KMS-11 (cell line): ENCODE measurements around the gene SLC25A18.

ENCODE experiments used
- H2AFZ ChIP-seq: fragments of 200-600 bp; sonication (generic); 2 replicates; pipeline ENCODE4 v1.6.1; 2016; ENCODE audit warnings: antibody characterized with exemption, mixed run types, low read depth
- H3K27ac ChIP-seq: fragments of 200-600 bp; sonication (generic); 2 replicates; pipeline ENCODE4 v1.6.1; 2016; ENCODE audit warnings: mild to moderate bottlenecking, mixed run types
- H3K27me3 ChIP-seq: fragments of 200-600 bp; sonication (generic); 2 replicates; pipeline ENCODE4 v1.6.1; 2017; ENCODE audit warnings: mild to moderate bottlenecking, low read depth, mixed run types, moderate library complexity; ENCODE audit not compliant: insufficient read depth
- H3K36me3 ChIP-seq: fragments of 200-600 bp; sonication (generic); 2 replicates; pipeline ENCODE4 v1.6.1; 2017; ENCODE audit warnings: mild to moderate bottlenecking, mixed run types; ENCODE audit not compliant: insufficient read depth
- H3K4me1 ChIP-seq: fragments of 200-600 bp; sonication (generic); 2 replicates; pipeline ENCODE4 v1.6.1; 2016; ENCODE audit warnings: mild to moderate bottlenecking, low read depth, mixed run types; ENCODE audit not compliant: poor library complexity, severe bottlenecking
- H3K4me2 ChIP-seq: fragments of 200-600 bp; sonication (generic); 2 replicates; pipeline ENCODE4 v1.7.0; 2016; ENCODE audit warnings: mild to moderate bottlenecking, mixed run types
- H3K4me3 ChIP-seq: fragments of 200-600 bp; sonication (generic); IDR thresholded peaks from 2 replicates; pipeline ENCODE4 v1.6.1; 2017; ENCODE audit warnings: low read depth, low read length, mixed read lengths; ENCODE audit not compliant: insufficient read depth
- H3K79me2 ChIP-seq: fragments of 200-600 bp; sonication (generic); 2 replicates; pipeline ENCODE4 v1.6.1; 2016; ENCODE audit warnings: low read depth, mixed run types; ENCODE audit not compliant: insufficient read depth
- H3K9ac ChIP-seq: fragments of 200-600 bp; sonication (generic); 2 replicates; pipeline ENCODE4 v1.6.1; 2016; ENCODE audit warnings: mild to moderate bottlenecking, mixed run types
- H4K20me1 ChIP-seq: fragments of 200-600 bp; sonication (generic); 2 replicates; pipeline ENCODE4 v1.6.1; 2016; ENCODE audit warnings: mild to moderate bottlenecking, mixed run types; ENCODE audit not compliant: insufficient read depth
- TF ChIP-seq, protein P1 (sequence below): fragments of 200-600 bp; sonication (generic); conservative IDR thresholded peaks from 2 replicates; pipeline ENCODE4 v1.6.1; 2017; ENCODE audit warnings: low read depth, mild to moderate bottlenecking, antibody characterized with exemption, low read length, moderate library complexity, mixed read lengths

Gene SLC25A18

DNA sequence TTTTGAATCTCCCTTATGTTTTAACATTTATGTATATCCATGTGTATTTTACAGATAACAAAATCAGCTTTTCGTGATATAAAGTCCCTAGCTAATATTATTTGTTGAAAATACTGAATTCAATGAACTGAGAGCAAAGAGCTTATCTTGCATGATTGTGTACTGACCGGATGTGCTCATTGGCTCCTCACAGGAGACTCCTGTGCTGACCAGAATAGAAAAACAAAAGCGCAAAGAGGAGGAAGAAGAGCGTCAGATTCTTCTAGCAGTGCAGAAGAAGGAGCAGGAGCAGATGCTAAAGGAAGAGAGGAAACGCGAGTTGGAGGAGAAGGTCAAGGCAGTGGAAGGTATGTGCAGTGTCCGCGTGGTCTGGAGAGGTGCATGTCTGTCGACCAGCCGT is 39.4 kb upstream of the SLC25A18 start:
- H3K4me3 ChIP-seq = no peak overlapping the region
- H3K9ac ChIP-seq = no peak overlapping the region
- no peak overlapping the region for H3K4me2 ChIP-seq
- H3K27ac ChIP-seq = no peak overlapping the region
- H3K79me2 ChIP-seq = no peaks in the 10 kb centered on the region
- no peaks in the 10 kb centered on the region for H3K36me3 ChIP-seq
- no peaks in the 10 kb centered on the region for H3K27me3 ChIP-seq
- TF ChIP-seq, protein P1, sequence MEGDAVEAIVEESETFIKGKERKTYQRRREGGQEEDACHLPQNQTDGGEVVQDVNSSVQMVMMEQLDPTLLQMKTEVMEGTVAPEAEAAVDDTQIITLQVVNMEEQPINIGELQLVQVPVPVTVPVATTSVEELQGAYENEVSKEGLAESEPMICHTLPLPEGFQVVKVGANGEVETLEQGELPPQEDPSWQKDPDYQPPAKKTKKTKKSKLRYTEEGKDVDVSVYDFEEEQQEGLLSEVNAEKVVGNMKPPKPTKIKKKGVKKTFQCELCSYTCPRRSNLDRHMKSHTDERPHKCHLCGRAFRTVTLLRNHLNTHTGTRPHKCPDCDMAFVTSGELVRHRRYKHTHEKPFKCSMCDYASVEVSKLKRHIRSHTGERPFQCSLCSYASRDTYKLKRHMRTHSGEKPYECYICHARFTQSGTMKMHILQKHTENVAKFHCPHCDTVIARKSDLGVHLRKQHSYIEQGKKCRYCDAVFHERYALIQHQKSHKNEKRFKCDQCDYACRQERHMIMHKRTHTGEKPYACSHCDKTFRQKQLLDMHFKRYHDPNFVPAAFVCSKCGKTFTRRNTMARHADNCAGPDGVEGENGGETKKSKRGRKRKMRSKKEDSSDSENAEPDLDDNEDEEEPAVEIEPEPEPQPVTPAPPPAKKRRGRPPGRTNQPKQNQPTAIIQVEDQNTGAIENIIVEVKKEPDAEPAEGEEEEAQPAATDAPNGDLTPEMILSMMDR = no peak
- H3K4me1 ChIP-seq = no peaks in the 10 kb centered on the region
- H2AFZ ChIP-seq = no peak overlapping the region
- H4K20me1 ChIP-seq = no peaks in the 10 kb centered on the region

DNA sequence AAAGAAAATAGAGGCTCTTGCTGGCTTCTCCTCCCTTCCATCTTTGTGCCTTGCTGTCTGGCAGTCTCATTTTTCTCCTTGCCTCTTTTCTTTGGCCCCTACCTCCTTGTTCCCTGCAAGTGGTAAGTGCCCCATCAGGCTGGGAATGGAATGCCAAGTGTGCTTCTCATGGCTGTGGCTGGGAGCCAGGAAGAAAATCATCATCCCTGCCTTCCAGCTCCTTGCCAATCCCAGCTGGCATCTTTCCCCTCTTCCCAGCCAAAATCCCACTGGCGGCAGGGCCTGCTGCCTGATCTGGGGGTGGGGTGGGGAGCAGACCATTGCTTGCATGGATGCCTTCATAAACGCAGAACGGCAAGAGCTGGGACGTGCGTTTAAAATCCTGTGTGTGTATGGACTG is 27.0 kb upstream of the SLC25A18 start:
- no peak overlapping the region for H2AFZ ChIP-seq
- TF ChIP-seq, protein P1 = no peak
- H3K9ac ChIP-seq = no peak overlapping the region
- no peaks in the 10 kb centered on the region for H3K36me3 ChIP-seq
- no peak overlapping the region for H3K4me2 ChIP-seq
- H3K27me3 ChIP-seq = no peaks in the 10 kb centered on the region
- H3K4me1 ChIP-seq = no peaks in the 10 kb centered on the region
- H3K27ac ChIP-seq = no peak overlapping the region
- H4K20me1 ChIP-seq = no peaks in the 10 kb centered on the region
- no peaks in the 10 kb centered on the region for H3K79me2 ChIP-seq
- no peak overlapping the region for H3K4me3 ChIP-seq

GRCh38 chr22:17537155-17537554 is 26.1 kb upstream of the SLC25A18 start:
- H4K20me1 ChIP-seq = no peaks in the 10 kb centered on the region
- H3K27me3 ChIP-seq = no peaks in the 10 kb centered on the region
- H2AFZ ChIP-seq = no peak overlapping the region
- TF ChIP-seq, protein P1 = no peak
- H3K9ac ChIP-seq = no peak overlapping the region
- H3K27ac ChIP-seq = no peak overlapping the region
- H3K4me3 ChIP-seq = no peak overlapping the region
- H3K36me3 ChIP-seq = no peaks in the 10 kb centered on the region
- H3K4me2 ChIP-seq = no peak overlapping the region
- no peaks in the 10 kb centered on the region for H3K4me1 ChIP-seq
- H3K79me2 ChIP-seq = no peaks in the 10 kb centered on the region

- Histone ChIP-seq H3K4me1 (no peaks in the 10 kb centered on the region), H3K36me3 (no peaks in the 10 kb centered on the region), H4K20me1 (no peaks in the 10 kb centered on the region), H3K27ac (no peak overlapping the region), H2AFZ (no peak overlapping the region), H3K27me3 (no peaks in the 10 kb centered on the region), H3K79me2 (no peaks in the 10 kb centered on the region), H3K4me3 (no peak overlapping the region), H3K4me2 (no peak overlapping the region), H3K9ac (no peak overlapping the region)
- TF ChIP-seq, protein P1 = no peak
Observed at GRCh38 chr22:17540481-17540880, 22.8 kb upstream of the SLC25A18 start.

GRCh38 chr22:17541476-17541875 is 21.8 kb upstream of the SLC25A18 start:
- Histone ChIP-seq H3K4me2 (no peak overlapping the region), H3K4me3 (no peak overlapping the region), H3K27ac (no peak overlapping the region), H3K27me3 (no peaks in the 10 kb centered on the region), H4K20me1 (no peaks in the 10 kb centered on the region), H3K9ac (no peak overlapping the region), H2AFZ (no peak overlapping the region), H3K4me1 (no peaks in the 10 kb centered on the region), H3K36me3 (no peaks in the 10 kb centered on the region), H3K79me2 (no peaks in the 10 kb centered on the region)
- TF ChIP-seq, protein P1 = no peak
